ENCODE results near the gene TEX19. TPM values are rescaled to one million over a fixed set of nuclear protein-coding genes. Genes with fewer than 3 reads are reported as not detected.
"Not testable (repeated sequence)": the region's sequence is repeated elsewhere in the genome, so short reads cannot be mapped to it uniquely, and the experiment has no call there.

Gene TEX19
- total RNA-seq, 1 donor, result not detected

GRCh38 chr17:82372249-82373071, 13.4 kb downstream of the TEX19 start:
- H3K9me3 ChIP-seq (ENCODE audit: low read depth, low read length), result no peaks in the 10 kb centered on the region
- H3K4me3 ChIP-seq (ENCODE audit: low read length), result no peak overlapping the region
- peaks cover 15% of the 10 kb centered on the region for H3K4me1 ChIP-seq (ENCODE audit: insufficient read depth, low read length)
- H3K27me3 ChIP-seq (ENCODE audit: insufficient read depth, low read length), result peaks cover 40% of the 10 kb centered on the region

- H3K9me3 ChIP-seq (ENCODE audit: low read depth, low read length); H3K4me3 ChIP-seq (ENCODE audit: low read length): not testable (repeated sequence)
- Histone ChIP-seq H3K4me1 (ENCODE audit: insufficient read depth, low read length) (peaks cover 15% of the 10 kb centered on the region), H3K27me3 (ENCODE audit: insufficient read depth, low read length) (peaks cover 40% of the 10 kb centered on the region)
Measured at GRCh38 chr17:82373072-82373452, 14.0 kb downstream of the TEX19 start.

- no peaks in the 10 kb centered on the region for H3K9me3 ChIP-seq (ENCODE audit: low read depth, low read length)
- peaks cover 40% of the 10 kb centered on the region for H3K27me3 ChIP-seq (ENCODE audit: insufficient read depth, low read length)
- peaks cover 15% of the 10 kb centered on the region for H3K4me1 ChIP-seq (ENCODE audit: insufficient read depth, low read length)
- no peak overlapping the region for H3K4me3 ChIP-seq (ENCODE audit: low read length)
Measured at GRCh38 chr17:82373731-82374625, 14.9 kb downstream of the TEX19 start.

GRCh38 chr17:82374626-82375331, 15.7 kb downstream of the TEX19 start:
- Histone ChIP-seq H3K4me3 (ENCODE audit: low read length) (no peak overlapping the region), H3K4me1 (ENCODE audit: insufficient read depth, low read length) (peaks cover 15% of the 10 kb centered on the region), H3K9me3 (ENCODE audit: low read depth, low read length) (no peaks in the 10 kb centered on the region), H3K27me3 (ENCODE audit: insufficient read depth, low read length) (peaks cover 35% of the 10 kb centered on the region)

DNA sequence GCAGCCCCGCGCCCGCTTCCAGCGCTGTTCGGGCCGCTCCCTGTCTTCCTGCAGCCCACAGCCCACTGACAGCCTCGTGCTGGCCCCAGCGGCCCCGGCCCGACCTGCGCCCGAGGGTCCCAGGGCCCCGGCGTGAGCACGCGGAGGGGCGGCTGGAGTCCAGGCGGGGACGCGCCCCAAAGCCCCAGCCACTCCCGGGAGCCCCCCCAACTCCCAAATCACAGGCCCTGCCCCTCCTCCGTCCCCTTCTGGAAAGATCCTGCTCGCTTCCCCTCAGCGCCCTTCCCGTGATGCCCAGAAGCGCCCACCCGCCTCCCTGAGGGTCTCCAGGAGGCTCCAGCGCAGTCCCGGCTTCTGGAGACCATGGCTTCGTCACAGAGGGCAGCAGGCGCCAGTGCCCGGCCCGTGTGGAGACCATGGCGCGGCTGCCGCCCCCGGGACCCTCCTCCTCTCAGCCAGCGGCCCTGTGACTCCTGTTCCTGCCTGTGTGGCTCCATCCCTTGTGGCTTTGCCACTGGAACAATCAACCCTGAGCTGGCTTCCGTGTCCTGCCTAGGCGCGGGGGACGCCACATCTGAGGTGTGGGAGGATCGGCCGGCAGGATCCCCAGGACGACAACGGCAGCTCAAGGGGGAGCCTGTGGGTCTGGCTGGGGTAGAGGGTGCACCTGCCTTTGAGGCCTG, 16.5 kb downstream of the TEX19 start:
- H3K4me1 ChIP-seq (ENCODE audit: insufficient read depth, low read length), result peaks cover 14% of the 10 kb centered on the region
- no peaks in the 10 kb centered on the region for H3K9me3 ChIP-seq (ENCODE audit: low read depth, low read length)
- peaks cover 31% of the 10 kb centered on the region for H3K27me3 ChIP-seq (ENCODE audit: insufficient read depth, low read length)
- H3K4me3 ChIP-seq (ENCODE audit: low read length), result no peak overlapping the region

GRCh38 chr17:82376042-82376730, 17.1 kb downstream of the TEX19 start:
- H3K4me3 ChIP-seq (ENCODE audit: low read length), result no peak overlapping the region
- H3K9me3 ChIP-seq (ENCODE audit: low read depth, low read length), result no peaks in the 10 kb centered on the region
- H3K4me1 ChIP-seq (ENCODE audit: insufficient read depth, low read length), result peaks cover 7% of the 10 kb centered on the region
- peaks cover 24% of the 10 kb centered on the region for H3K27me3 ChIP-seq (ENCODE audit: insufficient read depth, low read length)

GRCh38 chr17:82377294-82377693, 18.2 kb downstream of the TEX19 start:
- H3K9me3 ChIP-seq (ENCODE audit: low read depth, low read length); H3K4me3 ChIP-seq (ENCODE audit: low read length); H3K4me1 ChIP-seq (ENCODE audit: insufficient read depth, low read length): not testable (repeated sequence)
- peaks cover 20% of the 10 kb centered on the region for H3K27me3 ChIP-seq (ENCODE audit: insufficient read depth, low read length)

GRCh38 chr17:82377924-82378740, 19.1 kb downstream of the TEX19 start:
- Histone ChIP-seq H3K27me3 (ENCODE audit: insufficient read depth, low read length) (peaks cover 11% of the 10 kb centered on the region), H3K4me3 (ENCODE audit: low read length) (no peak overlapping the region), H3K4me1 (ENCODE audit: insufficient read depth, low read length) (no peaks in the 10 kb centered on the region), H3K9me3 (ENCODE audit: low read depth, low read length) (no peaks in the 10 kb centered on the region)

DNA sequence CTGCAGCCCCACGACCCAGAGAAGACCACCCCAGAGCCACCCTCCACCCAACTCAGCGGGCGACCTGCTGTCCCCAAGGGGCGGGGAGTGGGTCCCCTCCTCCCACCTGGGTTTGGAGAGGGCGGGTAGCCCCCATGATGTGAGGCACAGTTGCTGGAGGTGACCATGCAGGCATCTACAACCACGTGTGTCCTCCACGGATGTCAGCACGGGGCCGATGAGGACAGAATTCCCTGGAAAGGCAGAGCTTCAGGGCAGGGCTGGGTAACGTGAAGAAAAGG, 19.6 kb downstream of the TEX19 start:
- no peaks in the 10 kb centered on the region for H3K9me3 ChIP-seq (ENCODE audit: low read depth, low read length)
- no peaks in the 10 kb centered on the region for H3K4me1 ChIP-seq (ENCODE audit: insufficient read depth, low read length)
- H3K27me3 ChIP-seq (ENCODE audit: insufficient read depth, low read length), result peaks cover 6% of the 10 kb centered on the region
- H3K4me3 ChIP-seq (ENCODE audit: low read length), result no peak overlapping the region

DNA sequence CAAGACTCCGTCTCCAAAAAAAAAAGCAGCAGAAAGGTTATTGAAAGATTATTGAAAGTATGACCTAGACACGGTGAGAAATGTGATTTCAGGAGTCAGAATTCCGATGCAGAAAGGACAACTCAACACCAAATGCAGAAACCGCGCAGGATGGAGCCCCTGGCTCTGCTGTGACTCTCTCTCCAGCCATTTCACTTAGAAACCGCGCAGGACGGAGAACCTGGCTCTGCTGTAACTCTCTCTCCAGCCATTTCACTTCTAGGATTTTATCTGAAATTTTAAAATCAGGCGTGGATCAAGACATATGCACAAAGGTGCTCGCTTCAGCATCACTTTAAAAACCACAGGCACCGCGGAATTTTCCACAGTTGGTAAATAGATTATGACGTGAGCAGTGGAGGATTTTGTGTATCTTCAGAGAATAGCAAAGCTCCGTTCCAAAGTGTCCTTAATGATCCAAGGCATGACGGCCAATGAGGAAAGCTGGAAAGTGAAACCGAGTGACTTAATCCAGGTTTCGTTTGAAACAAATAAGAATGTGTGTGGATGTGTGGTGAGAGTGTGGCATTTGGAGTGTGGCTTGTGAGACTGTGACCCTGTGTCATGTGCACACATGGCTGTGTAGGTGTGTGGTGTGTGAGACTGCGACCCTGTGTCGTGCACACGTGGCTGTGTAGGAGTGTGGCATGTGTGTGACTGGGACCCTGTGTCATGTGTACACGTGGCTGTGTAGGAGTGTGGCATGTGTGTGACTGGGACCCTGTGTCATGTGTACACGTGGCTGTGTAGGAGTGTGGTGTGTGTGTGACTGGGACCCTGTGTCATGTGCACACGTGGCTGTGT, 22.0 kb downstream of the TEX19 start:
- Histone ChIP-seq H3K9me3 (ENCODE audit: low read depth, low read length) (no peaks in the 10 kb centered on the region), H3K4me1 (ENCODE audit: insufficient read depth, low read length) (no peaks in the 10 kb centered on the region), H3K27me3 (ENCODE audit: insufficient read depth, low read length) (no peaks in the 10 kb centered on the region), H3K4me3 (ENCODE audit: low read length) (no peak overlapping the region)

DNA sequence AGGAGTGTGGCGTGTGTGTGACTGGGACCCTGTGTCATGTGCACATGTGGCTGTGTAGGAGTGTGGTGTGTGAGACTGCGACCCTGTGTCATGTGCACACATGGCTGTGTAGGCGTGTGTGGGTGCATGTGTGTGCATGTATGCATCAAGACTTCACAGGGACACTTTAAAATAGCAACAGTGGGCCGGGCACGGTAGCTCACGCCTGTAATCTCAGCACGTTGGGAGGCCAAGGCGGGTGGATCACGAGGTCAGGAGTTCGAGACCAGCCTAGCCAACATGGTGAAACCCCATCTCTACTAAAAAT, 22.6 kb downstream of the TEX19 start:
- not testable (repeated sequence) for H3K27me3 ChIP-seq (ENCODE audit: insufficient read depth, low read length); H3K4me1 ChIP-seq (ENCODE audit: insufficient read depth, low read length); H3K4me3 ChIP-seq (ENCODE audit: low read length); H3K9me3 ChIP-seq (ENCODE audit: low read depth, low read length)

GRCh38 chr17:82382220-82382932, 23.3 kb downstream of the TEX19 start:
- H3K9me3 ChIP-seq (ENCODE audit: low read depth, low read length); H3K27me3 ChIP-seq (ENCODE audit: insufficient read depth, low read length); H3K4me1 ChIP-seq (ENCODE audit: insufficient read depth, low read length); H3K4me3 ChIP-seq (ENCODE audit: low read length): not testable (repeated sequence)

DNA sequence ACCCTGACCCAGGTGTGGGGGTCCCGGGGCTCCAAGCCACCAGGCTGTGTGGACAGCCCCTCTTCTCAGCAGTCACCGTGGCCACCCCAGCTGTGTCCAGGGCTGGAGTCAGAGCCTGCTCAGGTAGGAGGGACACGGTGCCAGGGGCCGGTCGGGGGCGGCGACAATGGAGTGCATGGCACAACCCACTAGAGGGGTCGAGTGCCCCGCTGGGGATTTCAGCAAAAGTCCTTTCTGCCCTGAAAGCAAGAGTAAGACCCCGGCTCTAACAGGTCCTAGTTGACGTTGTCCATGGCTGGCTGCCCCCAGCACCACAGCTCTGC, 23.8 kb downstream of the TEX19 start:
- Histone ChIP-seq H3K4me1 (ENCODE audit: insufficient read depth, low read length) (no peaks in the 10 kb centered on the region), H3K27me3 (ENCODE audit: insufficient read depth, low read length) (no peaks in the 10 kb centered on the region), H3K9me3 (ENCODE audit: low read depth, low read length) (no peaks in the 10 kb centered on the region), H3K4me3 (ENCODE audit: low read length) (no peak overlapping the region)

All from mononuclear cell (primary cell).